Heart left ventricle (tissue), 16 donors: ENCODE data around the gene UBAP1. TPM values are rescaled to one million over a fixed set of nuclear protein-coding genes. Genes with fewer than 3 reads are reported as not detected.

Experiments
- ATAC-seq, 4 donors: fragments of 200-7000 bp; cut with Tn5 transposase; one replicate each; pipeline ENCODE4 v1.9.1; 2020 to 2022; ENCODE audit warnings: moderate library complexity in 4 of 4, mild to moderate bottlenecking in 3 of 4, moderate number of reproducible peaks in 1 of 4
- DNase-seq, 5 donors: peaks; one replicate each; pipeline ENCODE4 v3.0.0-alpha.2; 2020
- H3K27ac ChIP-seq, 12 donors: fragments of 200-600 bp; sonication (generic) in 4 of 12; one replicate each; pipeline versions ENCODE4 v1.5.0 to v1.8.0; 2016 to 2022; ENCODE audit warnings: mild to moderate bottlenecking in 2 of 12
- H3K27me3 ChIP-seq, 9 donors: fragments of 200-600 bp; sonication (generic) in 2 of 9; one replicate each; pipeline versions ENCODE4 v1.5.1 to v1.8.0; 2016 to 2022; ENCODE audit warnings: mild to moderate bottlenecking in 3 of 9
- H3K36me3 ChIP-seq, 9 donors: fragments of 200-600 bp; sonication (generic) in 2 of 9; one replicate each; pipeline versions ENCODE4 v1.5.0 to v1.8.0; 2018 to 2022; ENCODE audit warnings: mild to moderate bottlenecking in 2 of 9
- H3K4me1 ChIP-seq, 12 donors: fragments of 200-600 bp; sonication (generic) in 4 of 12; one replicate each; pipeline versions ENCODE4 v1.5.0 to v1.8.0; 2016 to 2022; ENCODE audit warnings: mild to moderate bottlenecking in 3 of 12
- H3K4me3 ChIP-seq, 12 donors: fragments of 200-600 bp; sonication (generic) in 4 of 12; one replicate each; pipeline versions ENCODE4 v1.5.0 to v1.8.0; 2017 to 2022; ENCODE audit warnings: mild to moderate bottlenecking in 9 of 12, moderate library complexity in 4 of 12
- H3K9me3 ChIP-seq, 12 donors: fragments of 200-600 bp; sonication (generic) in 4 of 12; one replicate each; pipeline versions ENCODE4 v1.5.0 to v1.8.0; 2016 to 2022; ENCODE audit warnings: mild to moderate bottlenecking in 1 of 12
- CTCF ChIP-seq, 12 donors: fragments of 200-600 bp; sonication (generic) in 4 of 12; IDR thresholded peaks; one replicate each; pipeline versions ENCODE4 v1.5.0 to v1.8.0; 2018 to 2022; ENCODE audit warnings: antibody characterized with exemption in 12 of 12, mild to moderate bottlenecking in 5 of 12
- POLR2A ChIP-seq, 2 donors: fragments of 450-650 bp; IDR thresholded peaks; one replicate each; pipeline ENCODE4 v1.6.1; 2017; ENCODE audit warnings: antibody characterized with exemption in 2 of 2, mild to moderate bottlenecking in 2 of 2, moderate library complexity in 2 of 2
- WGBS, 4 donors: extraction: QIAGEN DNeasy Blood & Tissue Kit in 2 of 4; methylation state at CpG; one replicate each; pipeline versions ENCODE4 v1.1.5 to v1.1.7; 2013 to 2018; 5-methylcytosine and 5-hydroxymethylcytosine counted together
- intact Hi-C, 10 donors: fragments of 100-400 bp; cut with DNase I; formaldehyde crosslinking; loops; one replicate each; pipeline versions ENCODE4 v1.11.1 to v1.14.2; 2022
- polyA plus RNA-seq, 2 donors: library from polyadenylated mRNA; stranded (reverse); fragments of 200-250 nt; gene quantifications; one replicate each; pipeline ENCODE4 v1.2.3, GENCODE V29; 2013
- total RNA-seq, 9 donors: library from RNA; depleted of rRNA in 2 of 9; stranded (reverse); fragments of >200 nt in 2 of 9; fragmentation: NEBNext Ultra II Directional in 3 of 9; extraction: Animal tissue kit (Norgen Biotek cat#: 25700) in 3 of 9; gene quantifications; one replicate each; pipeline versions ENCODE4 v1.1.0 to v1.2.4, GENCODE V29; 2016 to 2023
- donor health status: ischemic (EF 13 %, LVEDD 7.1; RV severe dilation, severe dysfunction).
- donor health status: healthy with polysubstance abuse.
- donor health status: DM: no; HTN: yes; CAD: no.
- donor health status: DM: no; HTN: no; CAD: no.
- donor health status: ischemic (EF 25% LVEDD 6.9; RV normal size, moderate dysfunction).
- donor health status: ischemic (EF 25% LVEDD 5.7; RV mildly dilated, moderate dysfunction).
- donor health status: healthy.
- donor health status: DM: yes; HTN: yes; CAD: no.
- donor health status: ischemic (EF 35%, LVEDD 5.7; RV mildly dilated, moderate dysfunction).
- donor health status: nonischemic (EF 11% LVEDD 7.7; RV severe dilation, severe dysfunction).
- donor health status: DM: yes; HTN: yes; CAD: no.
- donor health status: PGD.
- donor health status: ischemic (EF 29% LVEDD 5.4; RV normal size, mild dysfunction).
- donor health status: nonischemic (EF 23%, LVEDD 6.1; RV moderate dilation, normal function).

The UBAP1 gene
- total and polyA plus RNA-seq, 11 donors = 18.7 to 66.1 (median 43.1) TPM

- WGBS, 4 donors = 98 to 100% (median 99%) methylated on average over 2 of the region's 2 CpGs
- TF ChIP-seq CTCF (IDR thresholded peaks at IDR 0.05) (no peak), POLR2A (IDR thresholded peaks at IDR 0.05) (no peak)
- DNase-seq = no peak
- Histone ChIP-seq H3K36me3 (peaks cover 0 to 50% (median 32%) of the 10 kb centered on the region in 9 donors), H3K27ac (no peak overlapping the region), H3K4me1 (peaks cover 0 to 6% (median 0%) of the 10 kb centered on the region in 12 donors), H3K9me3 (no peaks in the 10 kb centered on the region), H3K27me3 (no peaks in the 10 kb centered on the region), H3K4me3 (no peak overlapping the region)
- intact Hi-C loops = loop anchor here in 1 of 10 donors (10.0 kb wide), 1 partner anchor 47 kb away; no protein-coding TSS in a partner anchor
- ATAC-seq = no peak
Observed at GRCh38 chr9:34232201-34232600, 53.4 kb downstream of the UBAP1 start.

- no peaks in the 10 kb centered on the region for H3K27me3 ChIP-seq
- intact Hi-C loops = loop anchor here in 1 of 10 donors (10.0 kb wide), 1 partner anchor 49 kb away; no protein-coding TSS in a partner anchor
- peaks cover 0 to 6% (median 0%) of the 10 kb centered on the region in 12 donors for H3K4me1 ChIP-seq
- WGBS, 4 donors = 97 to 100% (median 99%) methylated on average over 1 of the region's 1 CpG
- H3K9me3 ChIP-seq = no peaks in the 10 kb centered on the region
- DNase-seq (no peak), ATAC-seq (no peak)
- H3K4me3 ChIP-seq = no peak overlapping the region
- no peak overlapping the region for H3K27ac ChIP-seq
- H3K36me3 ChIP-seq = peaks cover 0 to 56% (median 40%) of the 10 kb centered on the region in 9 donors
- TF ChIP-seq POLR2A (IDR thresholded peaks at IDR 0.05) = no peak
- no peak for TF ChIP-seq CTCF (IDR thresholded peaks at IDR 0.05)
Observed at GRCh38 chr9:34233672-34234071, 54.8 kb downstream of the UBAP1 start.

- peaks cover 0 to 73% (median 55%) of the 10 kb centered on the region in 9 donors for H3K36me3 ChIP-seq
- H3K27ac ChIP-seq = no peak overlapping the region
- intact Hi-C loops = loop anchor here in 2 of 10 donors (5.0 to 10.0 kb wide), 2 partner anchors 36 to 53 kb away; no protein-coding TSS in a partner anchor
- no peaks in the 10 kb centered on the region for H3K9me3 ChIP-seq
- ATAC-seq (no peak), DNase-seq (no peak)
- TF ChIP-seq CTCF (IDR thresholded peaks at IDR 0.05) (no peak), POLR2A (IDR thresholded peaks at IDR 0.05) (no peak)
- no peaks in the 10 kb centered on the region for H3K27me3 ChIP-seq
- H3K4me3 ChIP-seq = no peak overlapping the region
- peaks cover 0 to 42% (median 24%) of the 10 kb centered on the region in 12 donors for H3K4me1 ChIP-seq
- 84 to 88% (median 87%) methylated on average over 4 of the region's 4 CpGs for WGBS, 4 donors
Observed at GRCh38 chr9:34237836-34238235, 59.0 kb downstream of the UBAP1 start.

- no peak for DNase-seq
- Histone ChIP-seq H3K4me3 (no peak overlapping the region), H3K27me3 (no peaks in the 10 kb centered on the region), H3K27ac (no peak overlapping the region), H3K9me3 (no peaks in the 10 kb centered on the region), H3K4me1 (peaks cover 0 to 52% (median 26%) of the 10 kb centered on the region in 12 donors), H3K36me3 (peaks cover 0 to 68% (median 47%) of the 10 kb centered on the region in 9 donors)
- no peak for TF ChIP-seq CTCF (IDR thresholded peaks at IDR 0.05)
- TF ChIP-seq POLR2A (IDR thresholded peaks at IDR 0.05) = no peak
- no peak for ATAC-seq
- intact Hi-C loops = loop anchor here in 1 of 10 donors (10.0 kb wide), 1 partner anchor 55 kb away; no protein-coding TSS in a partner anchor
- WGBS, 4 donors = 43 to 60% (median 55%) methylated on average over 1 of the region's 1 CpG
Observed at GRCh38 chr9:34240006-34240405, 61.2 kb downstream of the UBAP1 start.
